GM12878 (cell line): Measurements from ENCODE around the gene PRKCE. TPM values are rescaled to one million over a fixed set of nuclear protein-coding genes. Genes with fewer than 3 reads are reported as not detected.

ENCODE experiments used
- ATAC-seq: fragments of 200-7000 bp; cut with Tn5 transposase; 3 replicates; pipeline ENCODE4 v1.9.1; 2020; ENCODE audit warnings: mild to moderate bottlenecking, moderate library complexity
- BruUV-seq: library from RNA; stranded (reverse); fragments of 400-500 nt; replicated peaks from 2 replicates; lab custom pipeline; 2021; lab: Mats Ljungman, UMichigan
- CTCF ChIA-PET: fragments of 300-600 bp; sonication (Branson Sonifier 250); formaldehyde crosslinking; extraction: SDS; loops from one replicate; lab custom pipeline; 2021; ENCODE audit warnings: inconsistent platforms; lab: Yijun Ruan, JAX
- POLR2A ChIA-PET: fragments of 350-600 bp; formaldehyde crosslinking; extraction: SDS; loops from one replicate; lab custom pipeline; 2021; ENCODE audit warnings: inconsistent platforms; lab: Charles Lee
- RAD21 ChIA-PET: fragments of 300-600 bp; sonication (Branson Sonifier 250); formaldehyde crosslinking; loops from one replicate; lab custom pipeline; 2023; ENCODE audit warnings: antibody characterized with exemption; ENCODE audit not compliant: unreplicated experiment; lab: Charles Lee
- SMC1A ChIA-PET: fragments of 300-600 bp; sonication (Branson Sonifier 250); formaldehyde crosslinking; loops from one replicate; lab custom pipeline; 2023; ENCODE audit not compliant: unreplicated experiment, uncharacterized antibody; lab: Charles Lee
- DNase-seq: peaks from one replicate; pipeline ENCODE4 v3.0.0-alpha.2; 2011; ENCODE audit warnings: low read depth, low spot score
- FAIRE-seq: peaks from 3 replicates; lab custom pipeline; 2011; peaks lifted over from hg19 to GRCh38; lab: Jason Lieb, UNC
- H2AFZ ChIP-seq: 2 replicates; pipeline ENCODE4 v1.6.0; 2011; ENCODE audit warnings: low read depth, low read length, control low read depth; ENCODE audit not compliant: control insufficient read depth
- H3K27ac ChIP-seq: 2 replicates; pipeline ENCODE4 v1.5.1; 2011; ENCODE audit warnings: control low read depth; ENCODE audit not compliant: control insufficient read depth, insufficient read depth
- H3K27me3 ChIP-seq, 2 experiments: replicated peaks in 1 of 2; 2 replicates each; pipeline versions ENCODE4 v1.6.0 to v1.6.1; 2011; ENCODE audit warnings: low read length in 1 of 2; ENCODE audit not compliant: control insufficient read depth in 2 of 2, insufficient read depth in 2 of 2
- H3K36me3 ChIP-seq, 2 experiments: 2 replicates each; pipeline ENCODE4 v1.5.1; 2011; ENCODE audit warnings: low read length in 1 of 2; ENCODE audit not compliant: control insufficient read depth in 2 of 2, insufficient read depth in 2 of 2
- H3K4me1 ChIP-seq: 2 replicates; pipeline ENCODE4 v1.6.1; 2011; ENCODE audit warnings: mild to moderate bottlenecking, low read length, moderate library complexity, mixed read lengths; ENCODE audit not compliant: control insufficient read depth, insufficient read depth
- H3K4me2 ChIP-seq: 2 replicates; pipeline ENCODE4 v1.6.0; 2011; ENCODE audit warnings: control low read depth; ENCODE audit not compliant: control insufficient read depth, insufficient read depth
- H3K4me3 ChIP-seq: fragments of 200-600 bp; sonication (generic); 2 replicates; pipeline ENCODE4 v1.5.1; 2016
- H3K79me2 ChIP-seq: 2 replicates; pipeline ENCODE4 v1.6.0; 2011; ENCODE audit warnings: low read length; ENCODE audit not compliant: control insufficient read depth, insufficient read depth
- H3K9ac ChIP-seq: 2 replicates; pipeline ENCODE4 v1.8.0; 2011; ENCODE audit warnings: low read length, control low read depth, mixed read lengths; ENCODE audit not compliant: control insufficient read depth, insufficient read depth
- H3K9me3 ChIP-seq: replicated peaks from 3 replicates; pipeline ENCODE4 v1.5.1; 2011; ENCODE audit warnings: mild to moderate bottlenecking, low read length; ENCODE audit not compliant: control insufficient read depth, insufficient read depth
- H4K20me1 ChIP-seq: 2 replicates; pipeline ENCODE4 v1.6.0; 2011; ENCODE audit not compliant: control insufficient read depth, insufficient read depth
- BHLHE40 ChIP-seq, 2 experiments: fragments of 450-650 bp in 1 of 2; IDR thresholded peaks; 2 replicates each; pipeline ENCODE4 v1.6.1; 2011 to 2017; ENCODE audit warnings: low read depth in 2 of 2, borderline replicate concordance in 1 of 2, improper control_type of control experiment in 1 of 2, low read length in 1 of 2, mild to moderate bottlenecking in 1 of 2
- CHD2 ChIP-seq: IDR thresholded peaks from 2 replicates; pipeline ENCODE4 v1.6.1; 2011; ENCODE audit warnings: low read depth, low read length, improper control_type of control experiment, borderline replicate concordance
- EED ChIP-seq: sonication (generic); IDR thresholded peaks from 2 replicates; pipeline ENCODE4 v1.6.1; 2016; ENCODE audit warnings: antibody characterized with exemption, low read depth
- ESRRA ChIP-seq: IDR thresholded peaks from 2 replicates; pipeline ENCODE4 v1.6.1; 2012; ENCODE audit warnings: mild to moderate bottlenecking, low read length, improper control_type of control experiment
- HDGF ChIP-seq: fragments of 450-650 bp; IDR thresholded peaks from 2 replicates; pipeline ENCODE4 v1.6.1; 2016; ENCODE audit warnings: antibody characterized with exemption
- MEF2B ChIP-seq: fragments of 450-650 bp; IDR thresholded peaks from 2 replicates; pipeline ENCODE4 v1.6.1; 2018; ENCODE audit warnings: mild to moderate bottlenecking, moderate library complexity; ENCODE audit not compliant: partially characterized antibody, poor library complexity, severe bottlenecking
- NFYB ChIP-seq: IDR thresholded peaks from 2 replicates; pipeline ENCODE4 v1.6.1; 2011; ENCODE audit warnings: low read depth, mild to moderate bottlenecking, low read length, improper control_type of control experiment, moderate library complexity; ENCODE audit not compliant: insufficient read depth
- NRF1 ChIP-seq: conservative IDR thresholded peaks from 2 replicates; pipeline ENCODE4 v1.6.1; 2011; ENCODE audit warnings: mild to moderate bottlenecking, low read depth, low read length, improper control_type of control experiment
- PML ChIP-seq: IDR thresholded peaks from 2 replicates; pipeline ENCODE4 v1.6.1; 2012; ENCODE audit warnings: low read length, inconsistent platforms
- RAD21 ChIP-seq: IDR thresholded peaks from 2 replicates; pipeline ENCODE4 v1.6.1; 2011; ENCODE audit warnings: mild to moderate bottlenecking, low read depth, low read length, moderate library complexity; ENCODE audit not compliant: insufficient read depth
- SMARCA5 ChIP-seq: fragments of 450-650 bp; IDR thresholded peaks from 2 replicates; pipeline ENCODE4 v1.6.1; 2017; ENCODE audit warnings: mild to moderate bottlenecking
- SMC3 ChIP-seq: IDR thresholded peaks from 2 replicates; pipeline ENCODE4 v1.6.1; 2011; ENCODE audit warnings: low read length, improper control_type of control experiment, borderline replicate concordance
- SUPT20H ChIP-seq: IDR thresholded peaks from 2 replicates; pipeline ENCODE4 v1.6.1; 2011; ENCODE audit warnings: low read depth, mild to moderate bottlenecking, low read length, moderate library complexity, borderline replicate concordance; ENCODE audit not compliant: control insufficient read depth
- TARDBP ChIP-seq: IDR thresholded peaks from 2 replicates; pipeline ENCODE4 v1.6.1; 2016; ENCODE audit warnings: borderline replicate concordance
- ZNF217 ChIP-seq: fragments of 450-650 bp; IDR thresholded peaks from 2 replicates; pipeline ENCODE4 v1.6.1; 2017; ENCODE audit warnings: antibody characterized with exemption, mild to moderate bottlenecking
- WGBS: methylation state at CpG from one replicate; pipeline ENCODE4 v1.1.6; 2016; ENCODE audit warnings: low lambda C conversion rate; ENCODE audit not compliant: insufficient replicate concordance, insufficient coverage; ENCODE audit errors: missing lambda C conversion rate; 5-methylcytosine and 5-hydroxymethylcytosine counted together
- in situ Hi-C: fragments of 300-500 bp; cut with MboI; formaldehyde crosslinking; loops from 9 replicates; pipeline ENCODE4 v1.14.3; 2018; ENCODE audit warnings: mixed read lengths
- intact Hi-C: fragments of 100-400 bp; cut with micrococcal nuclease; formaldehyde crosslinking; loops from one replicate; pipeline ENCODE4 v1.14.2; 2022; ENCODE audit not compliant: unreplicated experiment
- polyA plus RNA-seq, 11 experiments: library from polyadenylated mRNA; depleted of rRNA in 4 of 11; unstranded in 6 of 11; stranded (reverse) in 5 of 11; fragments of >200 nt; fragmentation: Nextera tagmentation in 4 of 11; fragmentation: Illumina TruSeq in 1 of 11; extraction: Ambion mirVana in 4 of 11; extraction: Trizol in 1 of 11; gene quantifications; 1 replicate in 1 of 11; 2 replicates in 10 of 11; pipeline versions ENCODE4 v1.2.1 to v1.2.3, GENCODE V29; 2011 to 2016; ENCODE audit warnings: inconsistent platforms in 2 of 11, missing spikeins in 2 of 11, low read depth in 1 of 11
- total RNA-seq, 4 experiments: library from RNA; depleted of rRNA in 3 of 4; stranded (reverse); fragments of >200 nt in 3 of 4; fragmentation: Illumina TruSeq in 1 of 4; extraction: Trizol in 1 of 4; gene quantifications; 2 replicates each; pipeline versions ENCODE4 v1.2.1 to v1.2.3, GENCODE V29; 2013 to 2021
- TF ChIP-seq, protein P1 (sequence below): fragments of 450-650 bp; IDR thresholded peaks from 2 replicates; pipeline ENCODE4 v1.6.1; 2016; ENCODE audit warnings: mild to moderate bottlenecking
- TF ChIP-seq, protein P2 (sequence below): IDR thresholded peaks from 2 replicates; pipeline ENCODE4 v1.6.1; 2011; ENCODE audit warnings: low read depth, low read length, improper control_type of control experiment, borderline replicate concordance

Gene PRKCE
- total and polyA plus RNA-seq, 10 of the 15 experiments (the other 5 are each of a cell fraction or from before 2014, with no cell fraction given) = 2.6 to 28.2 (median 11.3) TPM

DNA sequence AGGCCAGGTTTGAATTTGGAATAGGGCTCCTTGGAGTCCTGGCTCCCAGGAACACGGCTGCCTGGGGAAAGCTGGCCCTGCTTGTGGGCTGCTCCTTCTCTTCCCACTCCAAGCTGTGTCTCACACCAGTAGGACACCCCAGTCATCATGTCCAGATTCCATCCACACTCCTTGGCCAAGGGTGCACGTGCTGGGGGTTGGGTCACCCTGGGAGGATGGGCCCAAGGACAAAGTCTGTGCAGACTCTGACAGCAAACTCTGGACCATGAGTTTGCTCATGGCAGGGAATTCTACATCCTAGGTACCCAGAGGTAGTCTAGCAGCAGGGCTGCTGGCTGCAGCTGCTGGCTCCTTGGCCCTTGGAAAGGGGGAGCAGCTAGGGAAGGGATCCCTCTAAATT lies 543.4 kb downstream of the PRKCE start:
- ChIA-PET CTCF (interaction anchor here (1.0 to 1.4 kb wide), 3 partner anchors 9 to 132 kb away, joined by 3 to 5 read pairs (median 4); no protein-coding TSS in a partner anchor), RAD21 (interaction anchor here (1.0 kb wide), 1 partner anchor 127 kb away, joined by 3 read pairs; no protein-coding TSS in a partner anchor), SMC1A (no interaction called here), POLR2A (no interaction called here)
- in situ Hi-C loops (loop anchor here (5.0 kb wide), 1 partner anchor 53 kb away; no protein-coding TSS in a partner anchor), intact Hi-C loops (no loop called here)
- Histone ChIP-seq H2AFZ (no peak overlapping the region), H3K27me3 (no peaks in the 10 kb centered on the region), H3K9ac (no peak overlapping the region), H3K4me1 (no peaks in the 10 kb centered on the region), H3K4me3 (no peak overlapping the region), H3K36me3 (no peaks in the 10 kb centered on the region), H3K79me2 (no peaks in the 10 kb centered on the region), H4K20me1 (no peaks in the 10 kb centered on the region), H3K27ac (no peak overlapping the region), H3K9me3 (no peaks in the 10 kb centered on the region), H3K4me2 (no peak overlapping the region)
- BruUV-seq = no TSS peak
- WGBS = 30% methylated on average over 2 of the region's 2 CpGs
- FAIRE-seq (no peak), ATAC-seq (no peak), DNase-seq (no peak)
- TF ChIP-seq BHLHE40 (IDR thresholded peaks at IDR 0.05; ENCODE audit: borderline replicate concordance in 1 of 2, low read depth in 2 of 2, low read length in 1 of 2) (peak in 1 of 2 experiments; percentile 17; a peak in 1 of 4 replicates), SMARCA5 (no peak)

DNA sequence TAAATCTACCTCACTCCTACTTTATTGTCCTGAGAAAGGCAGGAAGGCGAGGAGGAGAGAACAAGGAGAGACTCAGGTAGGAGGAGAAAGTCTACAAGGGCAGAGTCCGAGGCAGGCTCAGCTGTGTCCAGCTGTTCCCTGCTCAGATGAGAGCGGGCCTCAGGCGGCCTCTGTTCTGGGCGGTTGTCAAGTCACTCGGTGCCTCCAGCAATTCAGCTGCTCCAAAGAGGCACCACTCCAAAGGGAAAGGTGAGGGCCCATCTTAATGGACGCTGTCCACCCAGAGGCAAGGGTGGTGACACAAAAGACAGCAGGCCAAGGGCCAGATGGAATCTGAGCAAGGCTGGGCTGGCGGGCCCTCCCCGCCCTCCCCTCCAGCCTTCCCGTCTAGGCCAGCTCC lies 544.3 kb downstream of the PRKCE start:
- Histone ChIP-seq H3K4me2 (no peak overlapping the region), H3K27ac (no peak overlapping the region), H3K9ac (no peak overlapping the region), H3K9me3 (no peaks in the 10 kb centered on the region; the same call in 2 of the 3 replicates), H2AFZ (no peak overlapping the region), H3K36me3 (no peaks in the 10 kb centered on the region), H4K20me1 (no peaks in the 10 kb centered on the region), H3K4me3 (no peak overlapping the region), H3K27me3 (no peaks in the 10 kb centered on the region), H3K79me2 (no peaks in the 10 kb centered on the region), H3K4me1 (peaks cover 3% of the 10 kb centered on the region)
- intact Hi-C loops (no loop called here), in situ Hi-C loops (no loop called here)
- POLR2A ChIA-PET = no interaction called here
- RAD21 ChIA-PET = no interaction called here
- no peak for FAIRE-seq
- WGBS = 65% methylated on average over 7 of the region's 10 CpGs
- no peak for DNase-seq
- TF ChIP-seq SUPT20H (no peak), ZNF217 (no peak), EED (no peak), SMC3 (no peak), PML (no peak), HDGF (no peak), TARDBP (no peak), NRF1 (no peak), RAD21 (no peak), NFYB (no peak), CHD2 (no peak), ESRRA (no peak), MEF2B (no peak)
- TF ChIP-seq, protein P1, sequence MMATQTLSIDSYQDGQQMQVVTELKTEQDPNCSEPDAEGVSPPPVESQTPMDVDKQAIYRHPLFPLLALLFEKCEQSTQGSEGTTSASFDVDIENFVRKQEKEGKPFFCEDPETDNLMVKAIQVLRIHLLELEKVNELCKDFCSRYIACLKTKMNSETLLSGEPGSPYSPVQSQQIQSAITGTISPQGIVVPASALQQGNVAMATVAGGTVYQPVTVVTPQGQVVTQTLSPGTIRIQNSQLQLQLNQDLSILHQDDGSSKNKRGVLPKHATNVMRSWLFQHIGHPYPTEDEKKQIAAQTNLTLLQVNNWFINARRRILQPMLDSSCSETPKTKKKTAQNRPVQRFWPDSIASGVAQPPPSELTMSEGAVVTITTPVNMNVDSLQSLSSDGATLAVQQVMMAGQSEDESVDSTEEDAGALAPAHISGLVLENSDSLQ = no peak
- TF ChIP-seq, protein P2, sequence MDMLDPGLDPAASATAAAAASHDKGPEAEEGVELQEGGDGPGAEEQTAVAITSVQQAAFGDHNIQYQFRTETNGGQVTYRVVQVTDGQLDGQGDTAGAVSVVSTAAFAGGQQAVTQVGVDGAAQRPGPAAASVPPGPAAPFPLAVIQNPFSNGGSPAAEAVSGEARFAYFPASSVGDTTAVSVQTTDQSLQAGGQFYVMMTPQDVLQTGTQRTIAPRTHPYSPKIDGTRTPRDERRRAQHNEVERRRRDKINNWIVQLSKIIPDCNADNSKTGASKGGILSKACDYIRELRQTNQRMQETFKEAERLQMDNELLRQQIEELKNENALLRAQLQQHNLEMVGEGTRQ = no peak
- CTCF ChIA-PET = no interaction called here
- BruUV-seq = no TSS peak
- ATAC-seq = no peak
- SMC1A ChIA-PET = no interaction called here
